Endothelial cell of hepatic sinusoid (primary cell): Measurements from ENCODE around the gene KLK7.
"Not testable (repeated sequence)": the region's sequence is repeated elsewhere in the genome, so short reads cannot be mapped to it uniquely, and the experiment has no call there.

Experiments used
- in situ Hi-C: cut with HindIII; loops from 2 replicates; pipeline ENCODE4 v1.10.0; 2017; ENCODE audit warnings: low sequenced_read_pairs

Gene KLK7

GRCh38 chr19:50979758-50980157 is 4.0 kb downstream of the KLK7 start:
- in situ Hi-C loops, result no loop called here

GRCh38 chr19:50978772-50979390 is 4.8 kb downstream of the KLK7 start:
- in situ Hi-C loops, result no loop called here

GRCh38 chr19:50977626-50978025 is 6.1 kb downstream of the KLK7 start:
- in situ Hi-C loops, result no loop called here

GRCh38 chr19:50975766-50976165 is 8.0 kb downstream of the KLK7 start:
- in situ Hi-C loops, result no loop called here

GRCh38 chr19:50974702-50975556 is 8.8 kb downstream of the KLK7 start:
- in situ Hi-C loops, result no loop called here

GRCh38 chr19:50972795-50973376 is 10.8 kb downstream of the KLK7 start:
- in situ Hi-C loops, result no loop called here

GRCh38 chr19:50969810-50970209 is 13.9 kb downstream of the KLK7 start:
- in situ Hi-C loops, result not testable (repeated sequence)

- in situ Hi-C loops, result no loop called here
These were observed 14.3 kb downstream of the KLK7 start, which contains the start of gene KLK6 for GRCh38 chr19:50969413-50969760. TSS of gene KLK6 (minus strand) at chr19:50969591. CDS start at chr19:50968104, 1,487 bp downstream.

GRCh38 chr19:50968716-50969412 is 14.9 kb downstream of the KLK7 start:
- in situ Hi-C loops, result no loop called here

GRCh38 chr19:50967929-50968715 is 15.6 kb downstream of the KLK7 start:
- in situ Hi-C loops, result no loop called here

- in situ Hi-C loops, result no loop called here
These were observed 19.5 kb downstream of the KLK7 start for GRCh38 chr19:50964266-50964665.

GRCh38 chr19:50963381-50963780 is 20.3 kb downstream of the KLK7 start:
- in situ Hi-C loops, result no loop called here

GRCh38 chr19:50962245-50962644 is 21.5 kb downstream of the KLK7 start:
- in situ Hi-C loops, result no loop called here

- in situ Hi-C loops, result no loop called here
These were observed 23.8 kb downstream of the KLK7 start for GRCh38 chr19:50959731-50960500.

GRCh38 chr19:50957587-50957986 is 26.1 kb downstream of the KLK7 start:
- in situ Hi-C loops, result no loop called here

GRCh38 chr19:50952910-50953309 is 30.8 kb downstream of the KLK7 start, which contains the start of gene KLK5:
TSS of gene KLK5 (minus strand) at chr19:50953038. CDS start at chr19:50952657, 381 bp downstream.
- in situ Hi-C loops, result no loop called here

GRCh38 chr19:50949861-50950260 is 33.9 kb downstream of the KLK7 start:
- in situ Hi-C loops, result no loop called here

- in situ Hi-C loops, result no loop called here
These were observed 36.6 kb downstream of the KLK7 start for GRCh38 chr19:50947123-50947522.

GRCh38 chr19:50944795-50945194 is 38.9 kb downstream of the KLK7 start:
- in situ Hi-C loops, result no loop called here
